HG03575 (cell line): ENCODE measurements around the gene SEZ6.

Source experiments
- ATAC-seq: cut with Tn5 transposase; IDR thresholded peaks from one replicate; pipeline ENCODE4 v1.9.1; 2021; ENCODE audit not compliant: unreplicated experiment, insufficient number of reproducible peaks, low FRiP score; ENCODE audit errors: extremely low read depth

SEZ6 gene

DNA sequence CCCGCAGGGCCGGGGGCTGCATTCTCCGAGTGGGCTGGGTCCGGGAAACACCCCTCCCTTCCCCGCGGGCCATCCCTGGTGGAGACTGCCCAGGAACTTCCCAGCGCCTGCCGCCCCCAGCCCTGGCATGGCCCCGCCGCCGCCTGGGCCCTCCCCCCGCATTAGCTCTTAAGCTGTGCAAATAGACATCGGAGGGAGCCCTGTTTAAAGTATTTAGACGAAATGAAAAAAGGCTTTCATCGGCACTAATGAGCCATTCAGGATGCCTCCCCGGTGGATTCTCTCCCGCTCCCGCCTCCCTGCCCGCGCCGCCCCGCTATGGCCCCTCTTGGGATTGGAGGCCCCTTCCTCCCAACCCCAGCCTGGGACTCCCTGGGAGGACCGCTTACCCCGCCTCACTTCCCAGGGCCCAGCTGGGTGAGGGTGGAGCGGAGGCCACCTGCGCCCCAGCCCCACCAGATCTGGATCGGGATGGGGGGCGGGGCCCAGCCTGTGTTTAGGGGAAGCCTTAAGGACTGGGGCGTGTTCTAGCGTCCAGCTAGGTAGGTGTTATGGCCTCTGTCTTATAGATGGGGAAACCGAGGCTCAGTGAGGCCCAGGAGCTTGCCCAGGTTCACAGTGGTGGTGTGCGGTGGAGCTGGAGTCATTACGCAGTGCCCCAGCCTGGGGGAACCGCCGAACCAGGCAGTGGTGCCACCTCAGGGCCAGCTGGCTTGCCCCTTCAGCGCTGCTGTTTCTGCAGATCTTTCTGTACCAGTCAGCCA is 19.7 kb downstream of the SEZ6 start:
- ATAC-seq = no peak

DNA sequence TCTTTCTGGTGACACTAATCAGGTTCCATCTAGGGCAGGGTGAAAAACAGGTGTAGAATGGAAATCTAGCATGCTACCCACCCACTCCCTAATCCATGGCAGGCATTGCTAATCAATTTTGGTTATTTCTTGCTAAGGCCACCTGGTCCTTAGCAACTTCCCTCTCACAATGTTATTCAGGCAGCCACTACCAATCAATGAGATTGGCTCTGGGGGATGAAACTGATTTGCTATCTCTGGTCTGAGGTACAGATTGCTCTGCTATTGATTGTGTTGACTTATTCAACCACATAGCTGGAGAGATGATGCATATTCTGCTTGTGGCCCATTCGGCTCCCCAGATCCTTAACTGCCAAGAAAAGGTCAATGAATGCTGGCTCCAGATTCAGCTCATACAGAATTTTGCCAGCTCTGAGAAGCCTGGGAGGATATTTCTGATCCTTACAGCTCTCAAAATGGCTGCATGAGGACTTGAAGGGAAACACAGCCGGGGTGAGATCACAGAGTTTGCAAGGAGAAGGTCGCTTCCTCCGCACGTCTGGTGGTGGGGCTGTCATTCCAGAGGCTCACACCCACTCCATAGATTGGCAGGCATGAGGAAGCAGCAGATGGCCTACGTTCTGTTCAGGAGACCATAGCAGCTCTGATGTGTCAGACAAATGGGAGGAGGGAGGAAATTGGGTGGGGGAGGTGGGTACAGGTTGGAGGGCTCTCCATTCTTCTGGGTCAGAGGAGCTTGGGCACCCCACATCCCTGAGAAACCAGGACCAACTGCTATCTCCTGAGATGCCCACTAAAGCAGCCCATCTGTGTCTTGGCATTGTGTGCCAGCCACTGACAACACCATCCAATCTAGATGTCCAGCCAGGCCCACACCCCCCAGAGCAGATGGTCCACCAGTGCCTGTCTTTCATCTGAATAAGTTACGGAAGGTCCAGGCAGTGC is 22.3 kb downstream of the SEZ6 start:
- no peak for ATAC-seq

DNA sequence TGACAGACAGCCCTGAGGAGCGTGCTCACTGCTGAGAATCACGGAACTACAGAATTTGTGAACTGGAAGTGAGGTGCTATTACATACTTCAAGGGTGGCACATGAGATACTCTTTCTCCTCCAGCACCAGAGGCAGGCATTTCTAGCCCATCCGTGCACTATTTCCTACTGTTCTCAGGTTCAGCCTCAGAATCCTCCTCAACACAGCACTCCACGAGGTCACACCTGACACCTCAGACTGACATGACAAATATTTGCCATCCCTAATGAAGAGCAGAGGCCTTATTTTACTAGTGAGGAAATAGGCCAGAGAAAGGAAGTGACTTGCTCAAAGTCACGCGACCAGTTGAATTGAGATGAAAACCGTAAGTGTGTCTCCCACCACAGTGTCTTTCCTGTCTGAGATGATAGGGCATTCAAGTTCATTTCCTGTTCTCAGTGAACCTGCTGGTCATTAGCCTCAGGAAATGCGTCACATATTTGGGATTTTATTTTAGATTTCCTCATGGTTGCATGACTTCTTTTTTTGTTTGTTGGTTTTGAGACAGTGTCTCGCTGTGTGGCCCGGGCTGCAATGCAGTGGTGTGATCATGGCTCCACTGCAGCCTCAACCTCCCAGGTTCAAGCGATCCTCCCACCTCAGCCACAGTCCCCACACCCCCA is 23.6 kb downstream of the SEZ6 start:
- no peak for ATAC-seq

DNA sequence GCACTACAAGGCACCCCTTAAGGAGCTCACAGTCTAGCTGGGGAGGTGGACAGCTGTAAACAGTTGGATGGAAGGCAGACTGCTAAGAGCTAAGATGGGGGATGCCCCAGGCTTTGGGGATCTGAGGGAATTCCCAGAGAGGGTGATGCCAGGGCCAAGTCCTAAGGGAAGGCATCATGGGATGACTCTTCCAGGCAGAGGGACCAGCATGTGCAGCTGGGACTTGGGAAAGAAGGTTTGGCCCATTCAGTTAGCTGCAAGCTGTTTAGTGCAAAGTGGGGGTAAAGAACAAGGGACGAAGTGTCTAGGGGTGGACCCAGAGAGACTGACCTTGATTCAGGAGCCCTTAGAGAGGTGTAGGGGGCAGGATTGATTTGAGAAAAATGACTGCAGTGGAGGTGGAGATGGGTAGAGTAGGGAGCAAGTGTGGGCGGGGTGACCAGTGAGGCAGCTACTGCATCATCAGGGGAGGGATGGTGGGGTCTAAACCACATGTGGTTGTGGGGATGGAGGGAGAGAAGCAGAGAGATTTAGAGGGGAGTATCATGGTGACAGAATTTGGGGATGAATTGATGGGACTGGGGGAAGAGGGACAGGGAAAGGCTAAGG is 27.4 kb downstream of the SEZ6 start:
- ATAC-seq = no peak

DNA sequence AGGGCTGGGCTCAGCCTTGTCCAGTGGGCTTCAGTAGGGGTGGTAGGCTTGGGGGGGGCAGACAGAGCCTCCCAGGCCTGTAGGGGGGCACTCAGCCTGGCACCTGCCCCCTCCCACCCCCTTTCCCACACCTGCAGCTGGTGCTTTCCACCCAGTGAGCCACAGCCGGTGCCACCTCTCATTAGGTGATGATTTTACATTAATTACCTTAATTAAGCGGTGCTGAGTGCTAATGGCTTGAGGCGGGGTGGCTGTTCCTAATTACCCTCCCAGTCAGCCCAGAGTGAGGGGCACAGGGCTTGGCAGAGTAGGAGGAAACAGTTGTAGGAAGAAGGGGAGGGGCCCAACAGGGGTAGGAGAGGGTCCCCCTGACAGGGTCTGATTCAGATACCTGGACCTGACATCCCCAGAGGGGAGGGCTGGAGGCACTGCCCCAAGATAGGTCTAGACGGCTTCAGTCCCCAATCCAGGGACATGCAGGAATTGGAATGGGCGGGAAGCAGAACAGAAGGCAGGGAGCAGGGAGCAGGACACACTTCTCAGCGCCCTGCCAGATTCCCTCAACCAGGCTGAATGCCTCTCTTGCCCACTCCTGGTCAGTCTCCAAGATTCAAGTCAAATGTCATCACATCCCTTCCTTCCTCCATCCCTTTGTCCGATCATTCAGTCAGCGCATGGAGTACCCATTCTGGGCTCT is 28.0 kb downstream of the SEZ6 start:
- ATAC-seq = no peak

DNA sequence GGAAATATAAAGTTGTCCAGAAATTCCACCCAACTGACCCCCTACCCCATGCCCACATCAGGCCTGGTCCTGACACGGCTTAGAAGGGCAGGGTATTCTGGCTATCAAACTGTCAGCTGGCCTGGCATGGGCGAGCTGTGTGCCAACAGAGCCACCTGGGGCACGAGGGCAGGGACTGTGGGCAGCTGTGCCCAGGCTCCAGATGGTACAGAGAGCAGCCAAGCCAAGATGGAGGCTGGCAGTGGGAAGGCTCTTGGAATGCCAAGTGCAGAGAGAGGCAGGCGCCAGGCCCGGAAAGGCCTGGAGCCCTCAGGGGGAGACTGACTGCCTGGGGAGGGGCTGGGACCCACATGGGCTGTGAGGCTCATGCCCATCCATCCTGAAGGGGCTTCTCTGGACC is 30.2 kb downstream of the SEZ6 start:
- no peak for ATAC-seq

DNA sequence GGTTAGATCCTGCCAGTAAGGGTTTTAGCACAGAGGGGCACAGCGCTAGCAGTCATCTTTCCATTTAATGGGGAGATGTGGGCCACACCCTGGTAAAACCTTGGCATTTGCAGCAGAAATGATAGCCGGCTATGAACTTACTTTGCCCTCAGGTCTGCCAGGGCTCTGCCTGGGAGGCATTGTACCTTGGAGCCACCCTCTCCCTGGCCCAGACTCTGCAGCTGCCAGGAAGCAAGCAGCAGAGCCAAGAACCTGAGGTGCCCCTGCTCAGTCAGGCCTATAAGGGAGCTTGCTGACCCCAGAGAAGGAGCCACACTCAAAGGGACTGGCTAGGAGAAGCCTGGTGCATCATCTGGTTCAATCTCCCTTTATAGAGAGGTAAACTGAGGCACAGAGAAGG is 30.8 kb downstream of the SEZ6 start:
- ATAC-seq = no peak

DNA sequence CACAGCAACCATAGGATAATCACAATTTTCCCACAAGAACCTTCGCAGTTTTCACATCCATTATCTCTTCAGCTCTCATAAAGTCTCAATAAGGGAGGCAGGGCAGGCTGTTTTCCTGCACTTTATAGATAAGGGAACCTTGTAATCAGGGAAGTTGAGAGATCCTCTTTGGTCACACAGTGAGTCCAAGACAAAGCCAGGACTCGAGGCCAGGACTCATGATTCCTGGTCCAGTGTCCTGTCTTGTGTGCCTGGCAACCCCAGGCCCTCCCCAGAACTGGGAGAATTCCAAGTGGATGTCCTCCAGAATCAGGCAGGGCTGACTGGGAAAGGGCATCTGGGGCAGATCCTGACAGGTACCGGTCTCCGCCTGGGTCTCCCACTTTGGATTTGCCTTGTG is 31.4 kb downstream of the SEZ6 start:
- ATAC-seq = no peak

DNA sequence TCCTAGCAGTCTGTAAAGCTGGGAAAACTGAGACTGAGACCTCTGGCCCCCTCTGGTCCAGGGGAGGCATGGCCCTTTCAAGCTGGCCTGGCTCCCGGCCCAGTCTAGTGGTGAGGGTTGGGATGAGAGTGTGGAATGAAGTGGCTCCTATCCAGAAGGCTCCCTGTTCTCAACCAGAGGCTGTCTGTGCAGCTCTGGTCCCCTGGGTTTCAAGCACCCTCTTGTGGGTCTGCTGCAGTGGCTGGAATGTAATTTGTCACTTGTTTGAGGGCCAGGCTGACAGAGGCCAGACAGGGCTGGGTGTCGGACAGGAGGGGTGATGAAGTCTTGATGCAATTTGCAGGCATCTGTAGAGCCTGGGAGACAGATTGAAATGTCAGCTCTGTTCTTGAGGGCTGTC is 32.4 kb downstream of the SEZ6 start:
- no peak for ATAC-seq

DNA sequence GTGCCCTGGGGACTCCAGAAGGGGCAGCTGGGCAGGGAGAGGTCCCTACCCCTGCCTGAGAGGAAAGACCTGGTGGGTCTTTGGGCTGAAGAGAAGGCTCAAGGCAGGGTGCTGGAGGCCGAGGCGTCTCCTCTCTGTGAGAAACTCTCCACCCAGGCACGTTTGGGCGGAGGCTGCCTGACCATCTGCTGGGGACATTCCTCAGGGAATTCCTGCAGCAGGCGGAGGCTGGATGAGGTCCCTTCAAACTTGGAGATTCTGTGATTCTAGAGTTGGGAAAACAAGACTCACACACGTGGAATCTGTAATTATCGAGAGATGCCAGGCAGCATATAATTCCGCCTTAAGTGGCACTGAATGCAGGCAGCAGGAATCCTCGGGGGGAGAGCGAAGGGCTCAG is 33.4 kb downstream of the SEZ6 start:
- ATAC-seq = no peak

DNA sequence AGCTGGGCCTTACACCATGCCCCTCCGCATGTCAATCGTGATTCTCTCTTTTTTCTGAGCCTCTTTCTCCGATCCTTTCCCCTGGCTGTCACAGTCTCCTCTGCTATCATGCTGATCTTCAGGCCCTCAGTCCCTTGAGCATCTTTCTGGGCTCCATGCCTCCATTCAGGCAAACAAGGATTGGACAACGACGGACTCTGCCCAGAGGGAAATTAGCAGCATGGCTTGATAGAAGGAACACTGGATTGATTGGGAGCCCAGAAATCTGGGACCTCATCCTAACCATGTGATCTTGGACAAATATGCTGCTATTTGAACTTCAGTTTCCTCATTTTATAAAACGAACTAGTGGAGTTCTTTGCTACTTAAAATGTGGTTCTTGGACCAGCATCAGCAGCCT is 35.0 kb downstream of the SEZ6 start:
- ATAC-seq = no peak

DNA sequence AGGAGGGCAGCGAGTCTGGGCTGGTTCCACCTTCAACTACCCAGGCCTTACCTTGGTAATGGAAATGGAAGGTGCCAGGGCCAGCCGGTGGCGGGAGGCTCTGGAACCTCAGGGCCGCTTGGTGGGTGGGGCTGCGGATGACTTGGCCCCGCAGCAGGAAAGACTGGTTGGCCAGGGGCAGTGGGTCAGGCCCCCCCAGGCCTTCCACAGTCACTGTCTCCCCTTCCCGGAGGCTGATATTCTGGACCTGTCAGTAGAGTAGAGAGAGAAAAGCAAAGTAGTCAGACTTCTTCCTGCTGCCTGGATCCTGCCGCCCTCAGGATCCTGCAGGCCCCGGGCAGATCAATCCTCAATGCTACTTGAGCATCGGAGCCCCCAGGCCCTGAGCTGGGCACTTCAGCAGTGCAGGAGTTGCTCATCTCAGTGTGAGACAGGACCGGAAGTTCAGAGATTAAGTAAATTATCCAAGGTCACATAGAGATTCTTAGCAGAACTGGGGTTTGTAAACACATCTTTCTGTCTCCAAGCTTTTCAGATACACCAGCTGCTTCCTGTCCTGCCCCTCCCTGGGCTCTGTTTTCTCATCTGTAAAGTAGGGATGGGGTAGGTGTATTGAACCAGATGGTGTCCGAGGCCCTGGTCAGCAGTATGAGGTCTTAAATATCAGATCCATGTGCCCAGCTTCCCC is 36.0 kb downstream of the SEZ6 start:
- ATAC-seq = no peak

DNA sequence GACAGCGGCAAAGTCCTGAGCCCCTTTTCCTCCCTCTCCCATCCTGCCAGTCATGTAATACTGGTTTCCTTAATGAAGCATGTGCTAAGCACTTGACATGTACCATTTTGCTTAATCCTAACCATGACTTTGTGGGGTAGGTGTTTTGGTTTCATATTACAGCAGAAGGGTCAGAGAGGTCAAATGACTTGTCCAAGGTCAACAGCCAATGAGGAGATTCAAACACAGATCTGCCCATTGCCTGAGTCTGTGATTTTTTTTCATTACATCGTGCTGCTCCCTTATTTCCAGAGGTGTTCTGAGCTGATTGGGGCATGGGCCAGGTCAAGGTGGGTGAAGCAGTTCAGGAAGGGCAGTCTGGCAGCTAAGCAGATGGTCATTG is 36.9 kb downstream of the SEZ6 start:
- ATAC-seq = no peak

DNA sequence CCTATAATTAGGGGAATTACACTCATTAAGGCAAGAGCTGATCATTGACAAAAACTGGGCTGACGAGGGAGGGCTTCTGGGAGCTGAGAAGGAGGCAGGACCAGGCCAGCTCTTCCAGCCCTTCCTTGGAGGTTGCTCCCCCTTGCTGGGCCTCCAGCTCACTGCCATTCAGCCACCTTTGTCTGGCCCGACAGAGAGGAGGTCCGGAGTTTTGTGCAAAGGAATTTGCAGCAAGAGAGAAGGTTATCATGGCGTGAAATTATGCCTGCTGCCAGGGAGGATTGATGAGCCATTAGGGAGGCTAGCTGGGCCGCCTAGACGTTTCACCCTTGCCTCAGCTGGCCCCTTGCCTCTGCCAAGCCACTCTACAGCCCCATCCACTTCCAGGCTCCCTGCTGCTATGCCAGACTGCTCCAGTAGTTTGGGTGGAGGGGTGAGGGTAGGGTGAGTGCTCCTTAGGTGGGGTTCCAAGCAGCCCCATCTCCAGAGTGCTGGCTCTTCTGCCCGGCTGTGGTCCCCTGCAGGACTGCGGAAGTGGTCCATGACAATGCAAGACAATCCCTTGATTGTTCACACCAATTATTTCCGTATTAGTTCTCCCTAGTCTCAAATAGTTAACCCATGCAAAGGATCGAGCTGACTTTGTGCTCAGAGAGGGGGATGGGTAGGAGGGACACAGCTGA is 37.5 kb downstream of the SEZ6 start:
- no peak for ATAC-seq

DNA sequence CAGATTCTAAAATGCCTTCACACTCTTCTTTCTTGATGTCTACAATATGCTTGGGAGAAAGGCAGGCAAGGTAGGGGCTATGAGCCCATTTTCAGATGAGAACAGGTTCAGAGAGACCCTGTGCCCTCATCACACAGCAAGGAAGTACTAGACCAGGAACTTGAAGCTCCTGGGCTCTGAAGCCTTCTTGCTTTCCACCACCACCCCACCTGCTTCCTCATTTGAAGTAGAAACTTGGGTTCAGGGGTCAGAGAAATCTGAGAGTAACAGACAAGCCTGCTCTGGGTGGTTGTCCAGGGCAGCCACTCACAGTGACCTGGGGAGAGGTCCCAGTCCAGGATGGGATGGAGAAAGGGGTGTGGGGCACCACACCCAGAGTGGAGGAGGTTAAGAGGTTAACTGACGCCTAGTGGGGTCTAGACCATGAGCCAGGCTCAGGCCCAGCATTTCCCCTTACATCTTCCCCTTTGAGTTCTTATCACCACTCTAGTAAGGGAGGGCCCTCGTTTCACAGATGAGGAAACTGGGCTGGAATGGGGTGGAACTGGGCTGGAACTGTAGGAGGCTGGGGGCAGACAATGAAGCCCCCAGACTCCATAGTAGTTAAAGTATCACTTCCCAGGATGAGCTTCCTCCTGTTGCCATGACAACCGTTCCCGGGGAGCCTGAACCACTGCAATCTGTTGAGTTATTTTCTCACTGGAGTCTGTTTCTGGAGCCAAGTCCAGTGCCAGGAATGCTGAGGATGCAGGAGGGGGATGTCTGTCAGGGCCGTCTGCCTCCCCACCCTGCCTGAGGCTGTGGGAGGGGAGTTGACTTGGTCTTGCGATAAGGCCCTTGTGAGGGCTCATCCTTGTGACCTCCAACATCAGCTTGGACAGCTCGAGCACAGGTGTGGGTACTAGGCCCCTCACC is 38.4 kb downstream of the SEZ6 start:
- no peak for ATAC-seq

DNA sequence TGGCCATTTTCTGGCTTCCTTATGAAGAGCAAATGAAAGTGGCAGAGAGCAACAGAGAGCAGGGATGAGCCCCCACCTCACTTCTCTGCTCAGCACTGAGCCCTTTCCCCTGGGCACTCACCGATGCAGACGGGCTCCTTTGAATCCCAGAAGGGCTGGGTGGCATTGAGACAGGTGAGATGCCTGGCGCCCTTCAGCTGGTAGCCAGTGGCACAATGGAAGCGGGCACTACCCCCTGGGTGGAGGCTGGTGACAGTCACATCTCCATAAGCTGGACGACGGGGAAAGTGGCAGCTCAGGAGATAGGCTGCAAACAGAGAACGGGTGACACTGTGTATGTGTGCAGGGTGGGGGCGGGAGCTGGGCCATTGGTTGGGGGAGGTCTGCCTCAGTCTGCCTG is 42.0 kb downstream of the SEZ6 start:
- ATAC-seq = no peak

DNA sequence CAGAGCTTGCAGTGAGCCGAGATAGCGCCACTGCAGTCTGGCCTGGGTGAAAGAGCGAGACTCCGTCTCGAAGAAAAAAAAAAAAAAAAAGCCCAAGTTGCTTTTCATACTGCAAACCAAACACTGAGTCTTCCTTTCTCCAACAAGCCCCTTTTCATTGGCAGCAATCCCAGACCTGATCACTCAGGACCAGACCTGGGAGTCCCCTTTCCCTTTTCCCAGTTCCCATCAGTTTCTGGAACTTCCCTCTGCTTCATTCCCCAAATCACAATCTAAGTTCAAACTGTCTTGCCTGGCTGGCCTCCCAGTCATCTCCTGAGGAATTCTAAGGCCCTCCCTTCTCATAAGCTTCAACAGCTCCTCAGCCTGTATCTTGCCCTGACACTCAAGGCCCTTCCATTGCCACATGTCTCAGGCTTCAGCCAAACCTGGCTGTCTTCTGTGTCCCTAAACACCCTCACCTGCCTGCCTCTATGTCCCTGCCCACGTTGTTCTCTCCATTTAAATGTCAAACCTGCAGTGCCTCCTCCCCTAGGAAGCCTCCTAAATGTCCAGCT is 42.7 kb downstream of the SEZ6 start:
- no peak for ATAC-seq
